ENCODE measurements around the gene TEKT2.

TEKT2 gene

DNA sequence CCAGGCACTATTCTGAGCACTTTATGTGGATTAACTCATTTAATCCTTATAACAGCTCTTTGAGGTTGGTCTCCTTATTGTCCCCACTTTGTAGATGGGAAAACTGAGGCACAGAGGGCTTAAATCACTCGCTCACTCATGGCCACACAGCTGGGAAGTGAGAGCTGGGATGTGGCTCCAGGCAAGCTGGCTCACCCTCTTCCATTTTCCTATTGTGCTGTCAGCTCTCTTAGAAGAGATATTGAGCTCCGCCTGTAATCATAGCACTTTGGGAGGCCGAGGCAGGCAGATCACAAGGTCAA, 45.0 kb downstream of the TEKT2 start:
- DNase-seq (ENCODE audit: low read depth) = no peak

DNA sequence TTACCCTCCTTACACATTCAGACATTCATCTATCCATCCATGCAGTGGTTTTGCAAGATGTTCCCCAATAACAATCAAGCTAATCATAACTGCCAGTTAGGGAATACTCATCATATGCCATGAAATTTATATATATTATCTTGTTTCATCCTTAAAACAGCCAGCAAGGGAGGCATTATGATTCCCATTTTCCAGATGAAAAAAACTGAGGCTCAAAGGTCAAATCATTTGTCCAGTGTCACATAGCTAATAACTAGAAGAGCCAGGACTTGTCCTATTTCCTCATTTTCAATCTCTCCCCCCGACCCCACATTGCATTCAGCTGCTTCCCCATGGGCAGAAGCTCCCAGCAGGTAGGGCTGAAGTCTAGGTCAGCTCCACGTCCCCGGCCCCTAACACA, 48.1 kb downstream of the TEKT2 start:
- DNase-seq (ENCODE audit: low read depth) = no peak

DNA sequence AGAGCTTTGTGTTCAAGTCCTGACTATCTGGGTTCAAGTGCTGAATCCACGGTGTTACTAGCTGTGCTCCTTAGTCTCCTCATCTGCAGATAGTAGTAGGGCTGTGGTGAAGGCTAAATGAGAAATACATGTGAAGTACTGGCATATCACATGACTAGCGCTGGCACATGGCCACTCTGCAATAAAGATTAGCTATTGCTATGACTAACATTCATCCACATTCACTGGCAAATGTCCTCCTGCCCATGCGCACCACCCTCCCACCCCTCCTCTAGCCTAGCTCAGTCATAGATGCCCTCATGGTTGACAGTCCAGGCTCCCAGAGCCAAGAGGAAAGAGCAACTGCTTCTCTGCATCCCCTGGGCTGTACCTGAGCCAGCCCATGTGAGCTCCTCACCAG, 49.6 kb downstream of the TEKT2 start:
- DNase-seq (ENCODE audit: low read depth) = peak; percentile 99

DNA sequence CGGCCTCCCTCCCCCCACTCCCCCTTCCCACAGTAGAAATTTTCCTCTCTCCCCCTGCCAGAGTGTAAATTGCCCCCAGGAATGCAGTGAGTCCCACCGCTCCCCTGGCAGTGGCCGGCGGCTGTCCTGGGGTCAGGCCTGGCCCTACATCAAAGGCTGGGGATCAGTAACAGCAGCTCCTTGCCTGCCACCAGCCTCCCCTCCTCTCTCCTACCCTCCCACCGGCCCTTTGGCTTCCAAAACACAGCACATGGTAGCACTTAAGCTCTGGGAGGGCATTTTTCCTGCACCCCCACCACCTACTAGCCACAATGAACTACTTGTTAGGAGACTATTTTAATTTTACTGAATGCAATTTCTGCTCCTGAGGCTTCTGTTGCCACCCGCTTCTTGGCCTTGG, 50.1 kb downstream of the TEKT2 start:
- no peak for DNase-seq (ENCODE audit: low read depth)

DNA sequence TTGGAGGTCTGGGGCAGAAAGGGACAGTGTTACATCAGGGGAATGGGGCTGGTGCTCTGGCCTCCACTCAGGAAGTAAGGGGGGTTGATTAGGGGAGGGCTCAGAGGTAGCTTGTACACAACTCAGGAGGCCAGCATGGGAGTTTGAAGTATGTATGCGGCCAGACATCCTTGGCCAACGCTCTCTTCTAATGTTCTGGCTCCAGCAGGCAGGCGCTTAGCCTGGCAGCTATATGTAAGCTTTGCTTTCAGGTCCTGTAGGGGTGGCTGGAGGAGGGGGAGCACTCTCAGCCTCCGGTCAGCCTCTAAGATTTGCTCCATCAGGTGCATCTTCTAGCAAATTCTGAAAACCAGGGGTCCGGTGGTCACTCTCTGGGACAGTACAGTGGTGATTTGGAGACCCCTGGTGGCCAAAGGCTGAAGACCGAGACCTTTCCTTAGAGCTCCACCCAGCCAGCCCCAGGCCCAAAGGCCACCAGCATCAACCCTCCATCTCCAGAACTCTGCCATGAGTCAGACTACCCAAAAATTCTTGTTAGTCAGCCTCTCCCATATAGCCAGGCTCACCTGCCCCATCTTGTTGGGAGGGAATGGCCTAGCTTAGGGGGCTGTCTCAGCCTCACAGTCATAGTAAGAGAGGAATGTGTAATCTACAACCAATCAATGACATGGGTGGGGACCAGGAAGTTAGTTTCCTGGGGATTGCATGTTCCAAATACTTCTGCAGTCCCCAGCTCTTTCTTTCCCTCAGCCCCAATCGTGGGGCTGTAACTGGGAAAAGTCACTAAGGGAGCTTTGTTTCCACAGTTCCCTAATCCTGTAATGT, 50.8 kb downstream of the TEKT2 start:
- DNase-seq (ENCODE audit: low read depth) = peak; percentile 72

DNA sequence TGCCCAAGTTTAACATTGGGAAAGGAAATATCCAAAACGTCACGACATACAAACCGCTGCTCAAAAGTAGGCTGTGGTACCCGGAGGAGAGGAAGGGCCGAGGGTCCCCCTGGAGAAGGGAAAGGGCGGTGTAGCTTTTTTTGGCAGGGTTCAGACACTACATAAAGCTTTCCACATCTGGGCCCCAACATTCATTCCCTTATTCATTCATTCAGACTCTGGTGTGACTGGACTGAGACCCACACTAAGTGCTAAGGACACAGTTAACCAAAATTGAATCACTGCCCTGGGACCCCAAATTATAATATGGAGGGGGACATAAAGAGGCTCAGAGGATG, 51.4 kb downstream of the TEKT2 start:
- no peak for DNase-seq (ENCODE audit: low read depth)

DNA sequence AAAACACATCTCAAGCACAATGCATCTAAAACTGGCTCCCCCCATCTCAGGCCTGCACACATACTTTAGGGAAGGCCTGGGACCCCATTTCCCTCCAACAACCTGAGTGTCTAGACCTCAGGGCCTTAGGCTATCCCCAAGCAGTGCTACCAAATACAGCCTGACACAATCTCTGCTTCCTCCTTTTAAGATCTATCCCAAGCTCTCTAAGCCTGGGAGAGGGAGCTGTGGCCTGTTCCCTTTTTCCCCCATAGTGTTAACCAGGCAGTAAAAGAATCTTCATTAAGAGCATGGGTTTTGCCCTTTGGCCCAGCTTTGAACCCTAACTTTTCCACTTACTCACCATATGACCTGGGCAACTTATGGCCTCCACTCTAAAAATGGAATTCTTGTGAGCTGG, 51.9 kb downstream of the TEKT2 start:
- DNase-seq (ENCODE audit: low read depth) = no peak

DNA sequence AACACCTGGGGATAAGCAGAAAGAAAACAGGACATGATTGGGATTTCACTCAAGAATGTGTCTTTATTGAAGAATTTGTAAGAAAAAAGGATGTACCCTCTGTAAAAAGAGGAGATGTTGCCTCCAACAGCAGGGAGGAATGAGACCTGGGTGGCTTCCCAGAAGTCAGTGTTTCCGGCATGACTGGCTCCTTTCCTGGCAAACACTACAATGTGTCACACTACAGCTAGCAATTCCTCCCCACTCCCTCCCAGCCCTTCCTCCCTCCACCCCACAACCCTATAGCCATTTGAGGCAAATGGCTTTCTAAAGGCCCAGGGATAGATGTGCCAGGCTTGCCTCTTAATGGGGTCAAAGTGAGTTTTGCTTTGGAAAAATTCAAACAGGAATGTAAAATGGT, 52.6 kb downstream of the TEKT2 start:
- peak; percentile 95 for DNase-seq (ENCODE audit: low read depth)

DNA sequence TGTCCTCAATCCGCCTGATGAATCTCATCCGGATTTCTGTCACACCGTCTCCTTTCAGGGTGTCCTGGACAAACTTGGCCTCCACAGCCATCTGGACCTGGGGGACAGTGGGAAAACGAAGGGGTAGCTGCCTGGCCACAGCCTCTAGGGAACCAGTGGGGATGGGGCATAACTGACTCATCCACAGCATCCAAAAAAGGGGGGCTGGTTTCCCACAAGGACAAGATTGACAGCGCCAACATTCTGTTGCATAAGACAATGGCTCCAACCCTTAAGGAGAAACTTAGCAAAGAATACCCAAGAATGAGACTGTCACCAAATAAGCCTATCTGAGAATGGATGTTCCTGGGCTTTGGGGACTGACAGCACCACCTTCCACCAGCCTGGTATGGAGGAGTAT, 53.3 kb downstream of the TEKT2 start:
- DNase-seq (ENCODE audit: low read depth) = no peak

DNA sequence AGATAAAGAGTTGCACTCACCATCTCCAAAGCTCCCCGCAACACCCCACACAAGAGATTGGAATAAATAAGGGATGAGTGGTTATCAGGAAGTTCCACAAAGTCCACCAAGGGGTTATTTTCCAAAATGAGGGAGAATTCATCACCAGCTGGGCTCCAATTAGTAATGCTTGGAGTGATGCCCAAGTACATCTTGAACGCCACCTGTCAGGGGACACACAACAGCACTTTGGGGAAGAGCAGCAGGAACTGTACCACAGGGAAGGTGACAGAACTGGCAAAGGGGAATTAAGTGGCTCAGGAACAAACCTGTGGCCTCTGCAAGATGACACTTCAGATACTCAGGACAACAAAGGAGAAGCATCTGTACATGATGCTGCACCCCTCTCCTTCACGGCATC, 53.9 kb downstream of the TEKT2 start:
- no peak for DNase-seq (ENCODE audit: low read depth)
